Peyer's patch (tissue), 4 donors: ENCODE measurements around the gene UNK. TPM values are rescaled to one million over a fixed set of nuclear protein-coding genes. Genes with fewer than 3 reads are reported as not detected.
"Not testable (repeated sequence)": the region's sequence is repeated elsewhere in the genome, so short reads cannot be mapped to it uniquely, and the experiment has no call there.

Experiments used
- DNase-seq, 3 donors: peaks; one replicate each; pipeline ENCODE4 v3.0.0-alpha.2; 2017 to 2019
- H3K27ac ChIP-seq, 4 donors: fragments of 200-600 bp; sonication (generic); one replicate each; pipeline ENCODE4 v1.5.1; 2016 to 2019
- H3K27me3 ChIP-seq, 2 donors: fragments of 200-600 bp; sonication (generic); one replicate each; pipeline ENCODE4 v1.5.1; 2019
- H3K36me3 ChIP-seq, 3 donors: fragments of 200-600 bp; sonication (generic); one replicate each; pipeline ENCODE4 v1.5.1; 2016 to 2019
- H3K4me1 ChIP-seq, 4 donors: fragments of 200-600 bp; sonication (generic); one replicate each; pipeline ENCODE4 v1.5.1; 2016 to 2019
- H3K4me3 ChIP-seq, 4 donors: fragments of 200-600 bp; sonication (generic); 1 replicate in 3 of 4; 2 replicates in 1 of 4; pipeline ENCODE4 v1.5.1; 2016 to 2019; ENCODE audit warnings: mild to moderate bottlenecking in 1 of 4
- H3K9me3 ChIP-seq, 4 donors: fragments of 200-600 bp; sonication (generic); one replicate each; pipeline ENCODE4 v1.5.1; 2016 to 2019; ENCODE audit warnings: mild to moderate bottlenecking in 1 of 4
- CTCF ChIP-seq, 6 experiments: fragments of 450-650 bp in 4 of 6; fragments of 200-600 bp in 2 of 6; sonication (generic) in 1 of 6; IDR thresholded peaks; one replicate each; pipeline ENCODE4 v1.5.1; 2017 to 2019; ENCODE audit warnings: antibody characterized with exemption in 6 of 6, mild to moderate bottlenecking in 3 of 6, moderate library complexity in 1 of 6
- POLR2A ChIP-seq, 2 donors: fragments of 450-650 bp; IDR thresholded peaks; one replicate each; pipeline ENCODE4 v1.5.1; 2017; ENCODE audit warnings: antibody characterized with exemption in 2 of 2, mild to moderate bottlenecking in 2 of 2, moderate library complexity in 2 of 2
- total RNA-seq, 4 donors: library from RNA; depleted of rRNA; stranded (reverse); fragments of >200 nt; gene quantifications; one replicate each; pipeline ENCODE4 v1.1.0, GENCODE V29; 2016

Gene UNK
- total RNA-seq, 4 donors from 2014 or later, result 18.9 to 108 (median 30.6) TPM

- H3K4me1 ChIP-seq, result no peaks in the 10 kb centered on the region
- peaks cover 0 to 45% (median 0%) of the 10 kb centered on the region in 3 donors for H3K36me3 ChIP-seq
- H3K9me3 ChIP-seq, result no peaks in the 10 kb centered on the region
- H3K27ac ChIP-seq, result no peak overlapping the region
- DNase-seq, result peak in 1 of 3 donors; percentile 45
- no peak overlapping the region for H3K4me3 ChIP-seq
- TF ChIP-seq POLR2A (IDR thresholded peaks at IDR 0.05), result no peak
- no peak for TF ChIP-seq CTCF (IDR thresholded peaks at IDR 0.05)
- no peaks in the 10 kb centered on the region for H3K27me3 ChIP-seq
These were observed 25.1 kb downstream of the UNK start for GRCh38 chr17:75809631-75810111.

- peaks cover 0 to 51% (median 0%) of the 10 kb centered on the region in 3 donors for H3K36me3 ChIP-seq
- TF ChIP-seq CTCF (IDR thresholded peaks at IDR 0.05) (no peak), POLR2A (IDR thresholded peaks at IDR 0.05) (no peak)
- H3K27ac ChIP-seq, result no peak overlapping the region
These were observed 25.6 kb downstream of the UNK start for GRCh38 chr17:75810216-75810615.

GRCh38 chr17:75810756-75811155 is 26.1 kb downstream of the UNK start:
- H3K36me3 ChIP-seq, result peaks cover 0 to 55% (median 0%) of the 10 kb centered on the region in 3 donors
- not testable (repeated sequence) for H3K4me1 ChIP-seq, H3K27me3 ChIP-seq, H3K27ac ChIP-seq, H3K9me3 ChIP-seq, H3K4me3 ChIP-seq
- peak in 1 of 3 donors; percentile 14 for DNase-seq

More at GRCh38 chr17:75810216-75810615, 25.6 kb downstream of the UNK start:
- Histone ChIP-seq H3K4me1 (no peaks in the 10 kb centered on the region), H3K4me3 (no peak overlapping the region), H3K9me3 (no peaks in the 10 kb centered on the region), H3K27me3 (no peaks in the 10 kb centered on the region)
- DNase-seq, result peak in 1 of 3 donors; percentile 53

- Histone ChIP-seq H3K9me3 (no peaks in the 10 kb centered on the region), H3K4me1 (no peaks in the 10 kb centered on the region), H3K27me3 (no peaks in the 10 kb centered on the region), H3K36me3 (peaks cover 0 to 58% (median 0%) of the 10 kb centered on the region in 3 donors), H3K4me3 (no peak overlapping the region), H3K27ac (no peak overlapping the region)
- TF ChIP-seq CTCF (IDR thresholded peaks at IDR 0.05) (no peak), POLR2A (IDR thresholded peaks at IDR 0.05) (no peak)
- DNase-seq, result no peak
These were observed 26.6 kb downstream of the UNK start for GRCh38 chr17:75811174-75811573.

GRCh38 chr17:75812096-75813013 is 27.7 kb downstream of the UNK start:
- Histone ChIP-seq H3K27me3 (no peaks in the 10 kb centered on the region), H3K9me3 (no peaks in the 10 kb centered on the region), H3K4me3 (no peak overlapping the region), H3K4me1 (no peaks in the 10 kb centered on the region), H3K36me3 (peaks cover 0 to 70% (median 0%) of the 10 kb centered on the region in 3 donors), H3K27ac (no peak overlapping the region)
- TF ChIP-seq CTCF (IDR thresholded peaks at IDR 0.05) (no peak), POLR2A (IDR thresholded peaks at IDR 0.05) (no peak)
- DNase-seq, result no peak
